Pancreas (tissue), 10 donors: Measurements from ENCODE around the gene LPIN3. TPM values are rescaled to one million over a fixed set of nuclear protein-coding genes. Genes with fewer than 3 reads are reported as not detected.

ENCODE experiments used
- ATAC-seq, 4 donors: fragments of 200-7000 bp; cut with Tn5 transposase; one replicate each; pipeline versions ENCODE4 v1.8.0 to v1.9.1; 2020; ENCODE audit warnings: mild to moderate bottlenecking in 4 of 4, moderate library complexity in 4 of 4
- DNase-seq, 6 donors: peaks; one replicate each; pipeline ENCODE4 v3.0.0-alpha.2; 2020
- FAIRE-seq: peaks from 2 replicates; lab custom pipeline; 2012; peaks lifted over from hg19 to GRCh38; lab: Jason Lieb, UNC
- H3K27ac ChIP-seq, 4 donors: fragments of 200-600 bp; sonication (generic); 1 replicate in 3 of 4; 2 replicates in 1 of 4; pipeline versions ENCODE4 v1.5.0 to v1.8.0; 2020
- H3K27me3 ChIP-seq, 4 donors: fragments of 200-600 bp; one replicate each; pipeline ENCODE4 v1.8.0; 2021
- H3K36me3 ChIP-seq, 3 donors: fragments of 200-600 bp; sonication (generic) in 1 of 3; one replicate each; pipeline versions ENCODE4 v1.5.0 to v1.8.0; 2020 to 2021
- H3K4me1 ChIP-seq, 3 donors: fragments of 200-600 bp; one replicate each; pipeline ENCODE4 v1.8.0; 2021
- H3K4me3 ChIP-seq, 4 donors: fragments of 200-600 bp; sonication (generic) in 2 of 4; one replicate each; pipeline versions ENCODE4 v1.5.0 to v1.8.0; 2020 to 2021
- H3K9me3 ChIP-seq, 4 donors: fragments of 200-600 bp; one replicate each; pipeline ENCODE4 v1.8.0; 2021
- whole genome bisulfite sequencing, 2 donors: extraction: QIAGEN DNeasy Blood & Tissue Kit; methylation state at CpG; one replicate each; pipeline ENCODE4 v1.1.7; 2013; 5-methylcytosine and 5-hydroxymethylcytosine counted together
- intact Hi-C, 3 donors: fragments of 100-400 bp; cut with DNase I; formaldehyde crosslinking; loops; one replicate each; pipeline versions ENCODE4 v1.11.1 to v1.14.2; 2022
- polyA plus RNA-seq, 2 donors: library from polyadenylated mRNA; stranded (reverse); fragments of 200-250 nt; gene quantifications; one replicate each; pipeline ENCODE4 v1.2.3, GENCODE V29; 2013
- total RNA-seq, 6 donors: library from RNA; stranded (reverse); fragmentation: NEBNext Ultra II Directional in 4 of 6; extraction: Animal tissue kit (Norgen Biotek cat#: 25700) in 4 of 6; gene quantifications; one replicate each; pipeline versions ENCODE4 v1.2.1 to v1.2.4, GENCODE V29; 2021 to 2023
- TF ChIP-seq, protein P1 (sequence below), 4 donors: fragments of 200-600 bp; sonication (generic) in 3 of 4; IDR thresholded peaks; one replicate each; pipeline versions ENCODE4 v1.5.0 to v1.8.0; 2021; ENCODE audit warnings: antibody characterized with exemption in 4 of 4
- donor health status: healthy with polysubstance abuse.
- donor health status: DM: no; HTN: no; CAD: no; lungs with moderate emphysema.
- donor health status: DM: no; HTN: no; CAD: no.
- donor health status: control.
- donor health status: control.
- donor health status: Bipolar disorder and iron deficiency.
- donor health status: DM: yes; HTN: yes; CAD: no.
- donor health status: DM: no; HTN: no; CAD: no.
- donor health status: DM: no; HTN: no; CAD: no.
- donor health status: DM: yes; HTN: yes; CAD: no.

Gene LPIN3
- total and polyA plus RNA-seq, 8 donors = 3.9 to 47.5 (median 8.6) TPM

DNA sequence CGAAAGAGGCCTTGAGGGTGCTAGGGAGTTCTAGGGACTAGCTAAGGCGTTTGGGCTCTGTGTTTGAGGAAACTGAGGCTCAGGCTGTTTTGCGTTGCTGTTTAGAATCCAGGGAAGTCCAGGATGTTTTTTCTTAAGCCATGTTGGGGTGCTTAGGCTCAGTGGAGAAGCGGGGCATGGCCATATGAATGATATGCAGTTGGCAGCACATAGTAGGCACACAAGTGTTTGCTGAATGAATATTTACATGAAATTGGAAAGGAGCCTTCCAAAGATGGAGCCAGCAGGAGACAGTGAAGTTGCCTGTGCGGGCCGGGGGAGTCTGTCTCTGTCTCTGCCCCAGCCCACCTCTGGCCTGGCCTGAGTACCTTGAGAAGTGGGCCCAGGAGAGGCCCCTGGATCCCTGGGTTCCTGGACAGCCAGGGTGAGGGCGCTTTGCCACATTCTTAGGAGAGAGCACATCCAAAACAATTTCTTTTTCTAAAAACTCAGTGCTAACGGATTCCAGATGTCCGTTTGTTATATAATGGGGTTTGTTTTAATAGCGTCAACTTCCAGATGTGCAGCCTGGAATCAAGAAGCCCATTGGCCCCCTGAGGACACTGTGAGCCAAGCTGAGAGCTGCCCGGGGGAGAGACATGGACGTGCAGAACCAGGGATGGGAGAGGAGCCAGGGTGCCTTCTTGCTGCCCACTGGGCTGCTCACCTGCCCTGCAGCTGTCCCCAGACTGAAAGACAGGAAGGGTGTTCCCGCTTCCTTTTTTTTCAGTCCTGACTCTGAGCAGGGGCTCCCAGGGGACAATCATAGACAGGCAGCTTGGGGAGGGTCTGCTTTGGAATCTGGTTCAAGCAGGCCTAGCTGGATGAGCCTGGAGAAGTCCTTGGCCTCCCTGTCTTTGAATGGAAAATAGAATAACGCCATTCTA, 46.1 kb downstream of the LPIN3 start:
- Histone ChIP-seq H3K4me3 (no peak overlapping the region), H3K4me1 (no peaks in the 10 kb centered on the region), H3K36me3 (no peaks in the 10 kb centered on the region), H3K27ac (no peak overlapping the region), H3K9me3 (no peaks in the 10 kb centered on the region), H3K27me3 (no peaks in the 10 kb centered on the region)
- DNase-seq (no peak), FAIRE-seq (no peak), ATAC-seq (no peak)
- 74 to 82% methylated on average over 14 of the region's 14 CpGs for WGBS, 2 donors
- intact Hi-C loops = no loop called here
- TF ChIP-seq, protein P1, sequence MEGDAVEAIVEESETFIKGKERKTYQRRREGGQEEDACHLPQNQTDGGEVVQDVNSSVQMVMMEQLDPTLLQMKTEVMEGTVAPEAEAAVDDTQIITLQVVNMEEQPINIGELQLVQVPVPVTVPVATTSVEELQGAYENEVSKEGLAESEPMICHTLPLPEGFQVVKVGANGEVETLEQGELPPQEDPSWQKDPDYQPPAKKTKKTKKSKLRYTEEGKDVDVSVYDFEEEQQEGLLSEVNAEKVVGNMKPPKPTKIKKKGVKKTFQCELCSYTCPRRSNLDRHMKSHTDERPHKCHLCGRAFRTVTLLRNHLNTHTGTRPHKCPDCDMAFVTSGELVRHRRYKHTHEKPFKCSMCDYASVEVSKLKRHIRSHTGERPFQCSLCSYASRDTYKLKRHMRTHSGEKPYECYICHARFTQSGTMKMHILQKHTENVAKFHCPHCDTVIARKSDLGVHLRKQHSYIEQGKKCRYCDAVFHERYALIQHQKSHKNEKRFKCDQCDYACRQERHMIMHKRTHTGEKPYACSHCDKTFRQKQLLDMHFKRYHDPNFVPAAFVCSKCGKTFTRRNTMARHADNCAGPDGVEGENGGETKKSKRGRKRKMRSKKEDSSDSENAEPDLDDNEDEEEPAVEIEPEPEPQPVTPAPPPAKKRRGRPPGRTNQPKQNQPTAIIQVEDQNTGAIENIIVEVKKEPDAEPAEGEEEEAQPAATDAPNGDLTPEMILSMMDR (IDR thresholded peaks at IDR 0.05) = no peak

DNA sequence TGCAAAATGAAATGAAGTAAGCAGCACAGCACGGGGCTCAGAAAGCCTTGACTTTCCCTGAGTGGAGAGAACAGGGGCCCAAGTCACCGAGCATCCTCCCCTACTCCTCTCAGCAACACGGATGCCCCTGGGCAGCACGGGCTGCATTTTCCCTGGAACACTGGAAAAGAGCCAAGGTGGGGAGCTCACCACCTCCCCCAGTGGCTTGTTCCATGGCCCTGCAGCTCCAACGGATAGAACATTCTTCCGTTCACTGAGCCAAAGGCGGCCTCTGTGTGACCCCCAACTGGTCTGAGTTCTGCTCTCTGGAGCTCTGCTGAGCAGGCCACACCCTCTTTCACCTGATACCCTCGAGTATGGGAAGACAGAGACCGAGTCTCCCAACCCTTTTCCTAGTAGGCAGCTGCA, 46.8 kb downstream of the LPIN3 start:
- H3K4me3 ChIP-seq = no peak overlapping the region
- ATAC-seq (no peak), DNase-seq (no peak), FAIRE-seq (no peak)
- H3K27me3 ChIP-seq = no peaks in the 10 kb centered on the region
- TF ChIP-seq, protein P1 (IDR thresholded peaks at IDR 0.05) = no peak
- H3K4me1 ChIP-seq = no peaks in the 10 kb centered on the region
- no peak overlapping the region for H3K27ac ChIP-seq
- no peaks in the 10 kb centered on the region for H3K36me3 ChIP-seq
- H3K9me3 ChIP-seq = no peaks in the 10 kb centered on the region
- WGBS, 2 donors = 54 to 57% methylated on average over 9 of the region's 9 CpGs
- intact Hi-C loops = no loop called here

DNA sequence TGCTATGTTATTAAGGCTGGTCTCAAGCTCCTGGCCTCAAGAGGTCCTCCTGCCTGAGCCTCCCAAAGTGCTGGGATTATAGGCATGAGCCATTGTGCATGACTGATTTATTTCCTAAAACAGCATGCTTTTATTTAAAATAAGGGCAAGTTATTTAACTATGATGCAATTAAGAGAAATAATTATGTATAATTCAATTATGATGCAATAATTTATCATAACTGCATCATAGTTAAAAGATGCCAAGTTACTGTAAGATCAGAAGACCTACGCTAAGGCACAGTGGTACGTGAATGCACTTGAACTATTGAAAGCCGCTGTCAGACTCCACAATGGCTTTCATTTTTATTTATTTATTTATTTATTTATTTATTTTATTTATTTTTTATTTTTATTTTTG, 50.3 kb downstream of the LPIN3 start:
- no peak overlapping the region for H3K27ac ChIP-seq
- no peak for FAIRE-seq
- no peaks in the 10 kb centered on the region for H3K4me1 ChIP-seq
- no peak for ATAC-seq
- H3K27me3 ChIP-seq = no peaks in the 10 kb centered on the region
- WGBS, 2 donors = 98% methylated on average over 3 of the region's 3 CpGs
- intact Hi-C loops = no loop called here
- no peaks in the 10 kb centered on the region for H3K36me3 ChIP-seq
- H3K4me3 ChIP-seq = no peak overlapping the region
- no peaks in the 10 kb centered on the region for H3K9me3 ChIP-seq
- TF ChIP-seq, protein P1 (IDR thresholded peaks at IDR 0.05) = no peak
- DNase-seq = no peak

GRCh38 chr20:41391587-41392001, 51.0 kb downstream of the LPIN3 start:
- FAIRE-seq = no peak
- no peak for ATAC-seq
- Histone ChIP-seq H3K9me3 (no peaks in the 10 kb centered on the region), H3K27ac (no peak overlapping the region), H3K4me3 (no peak overlapping the region), H3K27me3 (no peaks in the 10 kb centered on the region), H3K36me3 (no peaks in the 10 kb centered on the region), H3K4me1 (no peaks in the 10 kb centered on the region)
- TF ChIP-seq, protein P1 (IDR thresholded peaks at IDR 0.05) = no peak
- intact Hi-C loops = no loop called here
- DNase-seq = no peak
- 93 to 94% methylated on average over 10 of the region's 10 CpGs for WGBS, 2 donors

DNA sequence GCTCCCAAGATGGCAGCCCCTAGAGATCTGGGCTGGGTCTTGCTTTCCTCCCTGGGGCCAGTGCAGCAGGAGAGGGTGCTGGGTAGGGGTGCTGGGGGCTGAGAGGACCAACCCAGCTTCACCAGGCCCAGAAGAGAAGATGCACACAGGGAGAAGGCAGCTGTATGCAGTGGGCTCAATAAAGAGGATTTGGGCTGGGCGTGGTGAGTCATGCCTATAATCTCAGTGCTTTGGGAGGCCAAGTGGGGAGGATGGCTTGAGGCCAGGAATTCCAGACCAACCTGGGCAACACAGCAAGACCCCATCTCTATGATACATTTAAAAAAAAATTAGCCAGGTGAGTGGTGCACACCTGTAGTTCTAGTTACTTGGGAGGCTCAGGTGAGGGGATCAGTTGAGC, 51.7 kb downstream of the LPIN3 start:
- WGBS, 2 donors = 100% methylated on average over 1 of the region's 1 CpG
- H3K27ac ChIP-seq = no peak overlapping the region
- ATAC-seq = no peak
- H3K36me3 ChIP-seq = no peaks in the 10 kb centered on the region
- no peak for FAIRE-seq
- no peak overlapping the region for H3K4me3 ChIP-seq
- intact Hi-C loops = no loop called here
- no peaks in the 10 kb centered on the region for H3K27me3 ChIP-seq
- no peaks in the 10 kb centered on the region for H3K9me3 ChIP-seq
- TF ChIP-seq, protein P1 (IDR thresholded peaks at IDR 0.05) = no peak
- no peaks in the 10 kb centered on the region for H3K4me1 ChIP-seq
- DNase-seq = no peak
